Activated T-cell treated with anti-CD3 and anti-CD28 coated beads for 24 hours (primary cell): Measurements from ENCODE around the gene SHB.

Experiments
- DNase-seq: peaks from one replicate; pipeline ENCODE4 v3.0.0-alpha.2; 2020; ENCODE audit warnings: low read depth

Gene SHB

DNA sequence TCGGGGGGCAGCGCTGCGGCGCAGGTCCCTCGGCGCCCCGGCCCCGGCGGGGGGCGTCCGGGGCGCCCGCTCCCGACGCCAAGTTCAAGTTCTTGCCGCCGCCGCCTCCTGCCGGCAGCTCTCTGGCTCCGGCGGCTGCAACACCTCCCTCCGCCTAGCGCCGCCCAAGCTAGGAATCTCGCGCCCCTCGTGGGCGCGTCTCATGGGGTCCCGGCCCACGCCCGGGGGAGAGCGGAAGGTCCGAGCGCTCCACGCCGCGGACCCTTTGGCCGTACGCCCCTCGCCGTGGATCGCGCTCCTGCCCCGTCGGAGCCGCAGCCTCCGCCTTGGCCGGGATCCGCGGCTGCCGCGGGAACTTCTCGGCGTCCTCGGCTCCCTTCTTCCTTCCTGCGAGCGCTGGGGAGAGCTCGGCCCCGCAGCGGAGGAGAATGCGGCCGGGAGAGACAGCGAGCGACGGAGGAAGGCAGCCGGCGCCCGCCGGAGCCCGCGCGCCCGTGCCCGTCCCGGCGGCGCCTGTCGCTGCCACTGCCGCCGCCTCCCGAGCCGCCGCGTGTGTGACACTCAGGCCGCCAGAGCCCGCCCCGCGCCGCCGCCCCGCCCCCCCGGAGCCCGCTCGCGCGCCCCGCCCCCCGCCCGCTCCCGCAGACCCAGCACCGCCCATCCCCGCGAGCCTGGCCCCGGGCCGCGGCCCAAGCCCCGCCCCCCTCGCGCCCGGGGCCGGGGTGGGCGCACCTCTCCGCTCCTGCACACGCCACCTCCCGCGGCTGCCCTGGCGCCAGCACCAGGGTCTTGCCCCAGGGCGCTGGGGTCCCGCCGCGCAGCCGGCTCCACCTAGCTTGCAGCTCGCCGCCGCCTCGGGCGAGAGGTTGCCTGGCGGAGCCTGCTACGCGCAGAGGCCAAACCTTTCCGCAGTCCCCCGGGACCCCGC is at the start of gene SHB:
Gene SHB, minus strand, starts transcription at position 527 of the 928 bp plus-strand sequence. CDS start 582 bp downstream, outside the sequence.
- peak; percentile 72 for DNase-seq

DNA sequence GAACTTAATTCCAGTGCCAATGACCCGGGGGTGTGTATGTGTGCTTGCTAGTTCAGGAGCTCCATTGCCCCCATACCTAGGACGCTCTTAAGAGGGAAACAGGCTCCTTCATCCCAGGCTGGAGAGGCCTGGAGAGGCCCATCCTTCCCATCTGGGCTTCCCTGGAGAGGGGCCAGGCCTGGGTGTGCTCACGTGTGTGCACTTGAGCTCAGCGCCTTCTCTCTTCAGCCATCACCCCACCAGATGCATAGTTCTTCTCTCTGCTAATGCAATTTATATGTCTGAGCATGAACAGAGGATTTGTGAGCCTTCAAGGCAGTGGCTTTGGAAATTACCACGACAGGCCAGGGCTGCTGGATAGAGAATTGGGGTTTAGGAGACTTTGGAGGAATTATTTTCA is 48.6 kb upstream of the SHB start:
- DNase-seq, result no peak

DNA sequence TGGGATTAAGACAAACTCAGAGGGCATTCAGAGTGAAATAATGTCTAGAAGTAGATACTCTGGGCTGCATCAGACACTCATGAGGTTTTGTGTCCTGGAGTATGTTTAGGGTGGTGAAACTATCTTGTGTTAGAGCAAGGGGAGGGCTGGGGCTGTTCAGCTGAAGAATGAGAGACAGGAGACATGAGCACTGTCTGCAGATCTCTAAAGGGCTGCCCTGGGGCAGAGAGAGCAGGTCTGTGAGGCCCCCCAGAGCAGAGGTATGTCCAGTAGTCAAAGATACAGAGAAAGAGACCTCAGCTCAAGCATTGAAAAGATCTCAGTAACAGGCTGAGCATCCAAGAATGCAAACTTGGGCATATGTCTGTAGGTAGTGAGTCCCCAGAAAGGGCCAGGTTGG is 45.9 kb upstream of the SHB start:
- no peak for DNase-seq

DNA sequence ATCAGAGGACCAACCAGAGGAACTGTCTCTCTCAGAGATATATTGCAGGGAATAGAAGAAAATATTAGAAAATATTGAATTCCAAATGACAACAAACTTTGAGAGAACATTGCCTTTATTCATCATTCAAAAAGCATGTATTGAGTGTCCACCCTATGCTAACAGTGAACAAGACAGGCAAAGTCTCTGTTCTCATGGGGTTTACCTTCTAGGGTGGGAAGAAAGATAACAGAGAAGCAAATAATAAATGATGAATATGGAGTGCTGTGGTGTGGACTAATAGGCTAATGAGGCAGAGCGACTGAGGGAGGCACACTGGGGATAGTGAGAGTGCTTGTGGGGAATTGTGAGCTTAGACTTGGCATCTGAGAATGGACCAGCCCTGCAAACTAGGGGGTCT is 43.4 kb upstream of the SHB start:
- no peak for DNase-seq

DNA sequence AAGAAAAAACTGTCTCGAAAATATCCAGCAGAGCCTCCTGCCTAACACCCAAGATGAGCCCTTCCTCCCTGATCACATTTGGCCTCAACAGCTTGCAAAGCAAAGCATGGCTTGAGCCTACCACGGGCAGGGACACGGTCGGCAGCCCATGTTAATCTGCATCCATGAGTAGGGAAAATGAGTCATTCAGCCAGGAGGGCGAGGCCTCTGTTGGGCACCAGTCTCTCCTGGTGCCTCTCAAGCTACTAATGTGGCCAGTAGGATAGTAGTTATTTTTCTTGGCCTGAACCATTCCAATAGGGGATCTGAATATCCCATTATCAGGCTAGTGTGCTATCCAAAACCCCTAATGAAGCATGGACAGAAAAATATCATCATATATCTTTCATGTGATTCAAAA is 43.0 kb upstream of the SHB start:
- no peak for DNase-seq

- DNase-seq, result no peak
Measured at GRCh38 chr9:38110476-38110875, 41.4 kb upstream of the SHB start.

DNA sequence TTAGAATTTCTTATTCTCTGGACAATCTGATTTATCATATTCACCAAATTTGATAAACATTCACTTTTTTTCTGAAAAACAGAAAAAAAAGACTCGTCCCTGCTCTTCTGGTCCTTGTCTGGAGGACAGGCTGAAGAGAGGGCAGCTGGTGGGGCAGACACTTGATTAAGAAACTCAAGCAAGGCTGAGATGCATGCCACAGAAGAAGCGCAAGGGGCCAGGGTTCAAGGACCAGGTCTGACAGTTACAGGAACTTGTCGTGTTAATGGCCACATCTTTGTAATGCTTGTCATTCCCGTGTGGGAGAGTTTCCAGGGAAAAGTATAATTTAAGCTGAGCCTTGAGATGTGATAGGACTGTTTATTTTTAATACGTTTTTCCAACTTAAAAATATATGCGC is 40.6 kb upstream of the SHB start:
- DNase-seq, result no peak

GRCh38 chr9:38108326-38108725 is 39.3 kb upstream of the SHB start:
- DNase-seq, result no peak

DNA sequence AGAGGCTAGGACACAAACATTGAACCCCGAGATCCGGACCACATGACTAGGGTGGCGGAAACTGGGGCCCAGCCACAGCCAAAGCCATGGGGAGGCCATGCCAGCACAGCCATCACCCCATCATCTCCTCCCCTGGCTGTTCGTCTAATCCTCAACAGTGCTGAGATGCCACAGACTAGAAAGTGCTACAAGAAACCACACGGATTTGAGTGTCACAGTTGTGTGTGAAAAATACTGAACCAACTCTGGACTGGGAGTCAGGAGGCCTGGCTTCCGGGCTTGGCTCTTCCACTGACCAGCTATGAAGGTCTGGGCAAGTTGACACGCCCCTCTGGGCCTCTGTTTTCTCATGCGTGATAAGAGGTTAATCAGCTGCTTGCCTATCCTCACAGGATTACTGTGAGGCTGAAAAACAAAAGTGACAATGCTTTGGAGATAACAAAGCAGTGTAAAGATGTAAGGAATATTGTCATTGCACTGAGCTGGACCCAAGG is 38.8 kb upstream of the SHB start:
- no peak for DNase-seq

- no peak for DNase-seq
Measured at GRCh38 chr9:38107405-38107804, 38.4 kb upstream of the SHB start.

GRCh38 chr9:38106488-38106887 is 37.5 kb upstream of the SHB start:
- no peak for DNase-seq

GRCh38 chr9:38103340-38103739 is 34.3 kb upstream of the SHB start:
- no peak for DNase-seq

GRCh38 chr9:38101423-38101822 is 32.4 kb upstream of the SHB start:
- DNase-seq, result no peak

- DNase-seq, result no peak
Measured at GRCh38 chr9:38096238-38096805, 27.3 kb upstream of the SHB start.

DNA sequence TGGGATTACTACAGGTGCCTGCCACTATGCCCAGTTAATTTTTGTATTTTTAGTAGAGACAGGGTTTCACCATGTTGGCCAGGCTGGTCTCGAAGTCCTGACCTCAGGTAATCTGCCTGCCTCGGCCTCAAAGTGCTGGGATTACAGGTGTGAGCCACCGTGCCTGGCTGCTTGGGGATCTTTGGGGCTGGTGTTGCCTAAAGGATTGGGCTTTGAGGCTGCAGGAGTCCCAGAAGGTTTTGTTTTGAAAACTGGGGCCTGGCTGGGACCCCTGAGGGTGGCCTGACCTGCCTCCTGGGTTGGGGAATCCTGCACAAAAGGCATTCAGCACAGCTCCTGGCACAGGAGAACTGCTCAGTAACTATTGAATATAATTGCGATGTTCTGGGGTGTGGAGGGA is 25.1 kb upstream of the SHB start:
- DNase-seq, result no peak

- no peak for DNase-seq
Measured at GRCh38 chr9:38092656-38093055, 23.6 kb upstream of the SHB start.

GRCh38 chr9:38092200-38092524 is 23.1 kb upstream of the SHB start:
- no peak for DNase-seq

DNA sequence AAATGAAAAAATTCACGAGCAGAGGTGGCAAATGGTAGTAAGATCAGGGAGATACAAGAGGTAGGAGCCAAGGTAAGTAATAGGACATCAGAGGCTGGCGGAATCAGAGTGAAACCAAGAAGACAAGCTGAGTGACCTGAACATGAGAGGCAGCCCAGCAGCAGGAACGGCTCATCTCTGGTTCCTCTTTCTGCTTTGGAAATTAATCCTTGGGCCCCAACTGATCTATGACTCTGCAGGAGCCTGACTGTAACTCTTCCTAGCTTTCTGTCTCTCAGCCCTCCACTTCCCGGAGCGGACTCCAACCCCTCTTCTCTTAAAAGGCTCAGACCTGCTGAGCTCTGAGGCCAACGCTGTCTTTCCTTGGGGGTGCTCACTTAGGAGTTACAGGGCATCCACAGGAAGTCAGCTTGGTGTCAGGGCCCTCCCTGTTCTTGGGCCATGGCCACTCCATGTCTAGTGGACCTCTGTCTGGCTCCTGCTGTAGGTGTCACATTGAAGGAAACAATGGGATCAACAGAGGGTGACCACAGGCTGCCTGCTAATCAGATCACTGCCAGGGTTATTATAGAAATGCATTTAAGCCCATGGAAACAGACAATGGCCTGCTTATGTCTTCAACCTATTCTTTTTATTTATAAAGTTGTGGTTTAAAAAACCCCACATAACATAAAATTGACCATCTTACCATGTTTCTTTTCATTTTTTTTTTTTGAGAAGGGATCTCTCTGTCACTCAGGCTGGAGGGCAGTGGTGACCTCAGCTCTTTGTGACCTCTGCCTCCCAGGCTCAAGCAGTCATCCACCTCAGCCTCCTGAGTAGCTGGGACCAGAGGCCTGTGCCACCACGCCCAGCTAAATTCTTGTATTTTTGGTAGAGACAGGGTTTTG is 22.5 kb upstream of the SHB start:
- no peak for DNase-seq

DNA sequence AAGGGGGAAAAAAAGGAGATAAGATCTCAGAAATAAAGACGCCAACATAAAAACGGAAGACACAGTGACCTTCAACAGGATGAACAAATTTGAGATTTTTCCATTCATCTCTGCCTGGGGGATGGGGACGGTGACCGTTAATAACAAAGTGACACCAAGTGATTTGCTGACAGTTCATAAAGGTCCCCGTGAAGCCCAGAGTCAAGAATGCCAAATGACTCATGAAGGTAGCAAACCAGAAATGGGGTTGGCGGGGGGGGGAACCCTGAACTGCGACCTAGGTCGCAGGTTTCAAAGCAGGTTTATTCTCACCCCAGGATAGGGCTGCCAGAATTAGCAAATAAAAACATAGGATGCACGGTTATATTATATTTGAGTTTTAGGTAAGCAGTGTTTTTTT is 21.1 kb upstream of the SHB start:
- no peak for DNase-seq

DNA sequence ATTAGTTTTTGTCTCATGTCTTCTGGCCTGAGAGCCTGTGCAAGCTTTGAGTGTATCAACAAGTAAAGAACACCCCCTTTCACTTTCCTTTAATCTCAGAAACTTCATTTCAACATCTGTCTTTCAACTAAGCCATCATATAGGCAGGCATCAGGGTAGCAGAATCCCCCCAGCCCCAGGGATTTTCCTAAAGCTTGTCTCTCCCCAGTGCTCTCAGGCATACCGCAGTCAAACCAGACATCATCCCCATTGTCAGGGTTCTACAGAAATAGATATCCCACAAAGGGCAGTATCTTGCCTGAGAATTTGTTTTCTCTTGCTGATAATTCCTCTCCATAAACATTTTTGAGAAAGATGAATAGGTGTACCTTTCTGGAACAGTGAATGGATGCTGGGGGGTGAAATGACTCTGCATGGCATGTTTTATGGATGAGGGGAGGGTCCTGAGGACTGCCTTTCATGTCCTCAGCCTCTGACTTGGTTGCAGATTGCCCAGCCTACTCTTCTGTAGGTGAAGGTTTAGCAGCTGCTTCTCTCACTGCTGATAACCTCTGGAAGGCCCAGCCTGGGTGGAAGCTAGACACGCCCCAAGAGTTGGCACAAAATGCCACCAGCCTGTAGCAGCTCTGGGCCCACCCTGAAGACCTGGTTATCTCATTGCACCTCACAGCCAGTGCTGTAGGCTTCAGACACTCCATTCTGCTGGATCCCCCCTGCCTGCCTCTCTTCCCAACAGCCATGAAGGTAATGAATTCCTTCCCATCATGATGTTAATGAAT is 20.5 kb upstream of the SHB start:
- DNase-seq, result no peak

- peak; percentile 56 for DNase-seq
Measured at GRCh38 chr9:38088006-38088925, 19.2 kb upstream of the SHB start.
